Breast epithelium (tissue), 4 donors: ENCODE data around the gene SMIM10L2A. TPM values are rescaled to one million over a fixed set of nuclear protein-coding genes. Genes with fewer than 3 reads are reported as not detected.

ENCODE experiments used
- DNase-seq, 2 donors: peaks; one replicate each; pipeline ENCODE4 v3.0.0-alpha.2; 2019; ENCODE audit warnings: low spot score in 2 of 2
- H3K27ac ChIP-seq, 2 donors: fragments of 200-600 bp; sonication (generic) in 1 of 2; one replicate each; pipeline ENCODE4 v1.5.1; 2016 to 2019; ENCODE audit warnings: mild to moderate bottlenecking in 1 of 2
- H3K27me3 ChIP-seq, 2 donors: fragments of 200-600 bp; sonication (generic) in 1 of 2; one replicate each; pipeline versions ENCODE4 v1.5.1 to v1.6.0; 2017 to 2019; ENCODE audit warnings: control low read depth in 1 of 2, mild to moderate bottlenecking in 1 of 2
- H3K36me3 ChIP-seq: fragments of 200-600 bp; one replicate; pipeline ENCODE4 v1.5.1; 2019
- H3K4me1 ChIP-seq, 2 donors: fragments of 200-600 bp; sonication (generic); one replicate each; pipeline ENCODE4 v1.5.1; 2016 to 2019; ENCODE audit warnings: control low read depth in 1 of 2
- H3K4me3 ChIP-seq, 3 donors: fragments of 200-600 bp; sonication (generic); 1 replicate in 2 of 3; 2 replicates in 1 of 3; pipeline ENCODE4 v1.5.1; 2016 to 2019; ENCODE audit warnings: mild to moderate bottlenecking in 3 of 3, moderate library complexity in 2 of 3
- H3K9me3 ChIP-seq, 2 donors: fragments of 200-600 bp; sonication (generic) in 1 of 2; one replicate each; pipeline ENCODE4 v1.5.1; 2016 to 2019; ENCODE audit warnings: control low read depth in 1 of 2
- POLR2A ChIP-seq: fragments of 450-650 bp; IDR thresholded peaks from one replicate; pipeline ENCODE4 v1.6.1; 2016; ENCODE audit warnings: antibody characterized with exemption, mild to moderate bottlenecking, moderate library complexity
- POLR2AphosphoS5 ChIP-seq, 3 donors: sonication (generic); formaldehyde crosslinking; IDR thresholded peaks; one replicate each; pipeline ENCODE4 v1.6.1; 2017; ENCODE audit warnings: antibody characterized with exemption in 3 of 3
- intact Hi-C: fragments of 100-400 bp; cut with DNase I; formaldehyde crosslinking; loops from one replicate; pipeline ENCODE4 v1.15.1; 2023; ENCODE audit warnings: low total_unique reads
- total RNA-seq, 3 donors: library from RNA; depleted of rRNA; stranded (reverse); fragments of >200 nt; gene quantifications; one replicate each; pipeline ENCODE4 v1.1.0, GENCODE V29; 2016
- TF ChIP-seq, protein P1 (sequence below), 3 donors: fragments of 450-650 bp; IDR thresholded peaks; one replicate each; pipeline ENCODE4 v1.5.1; 2016 to 2017; ENCODE audit warnings: antibody characterized with exemption in 3 of 3, mild to moderate bottlenecking in 3 of 3, moderate library complexity in 3 of 3

The SMIM10L2A gene
- total RNA-seq, 3 donors from 2014 or later: 1.1 to 2.0 (median 1.3) TPM

DNA sequence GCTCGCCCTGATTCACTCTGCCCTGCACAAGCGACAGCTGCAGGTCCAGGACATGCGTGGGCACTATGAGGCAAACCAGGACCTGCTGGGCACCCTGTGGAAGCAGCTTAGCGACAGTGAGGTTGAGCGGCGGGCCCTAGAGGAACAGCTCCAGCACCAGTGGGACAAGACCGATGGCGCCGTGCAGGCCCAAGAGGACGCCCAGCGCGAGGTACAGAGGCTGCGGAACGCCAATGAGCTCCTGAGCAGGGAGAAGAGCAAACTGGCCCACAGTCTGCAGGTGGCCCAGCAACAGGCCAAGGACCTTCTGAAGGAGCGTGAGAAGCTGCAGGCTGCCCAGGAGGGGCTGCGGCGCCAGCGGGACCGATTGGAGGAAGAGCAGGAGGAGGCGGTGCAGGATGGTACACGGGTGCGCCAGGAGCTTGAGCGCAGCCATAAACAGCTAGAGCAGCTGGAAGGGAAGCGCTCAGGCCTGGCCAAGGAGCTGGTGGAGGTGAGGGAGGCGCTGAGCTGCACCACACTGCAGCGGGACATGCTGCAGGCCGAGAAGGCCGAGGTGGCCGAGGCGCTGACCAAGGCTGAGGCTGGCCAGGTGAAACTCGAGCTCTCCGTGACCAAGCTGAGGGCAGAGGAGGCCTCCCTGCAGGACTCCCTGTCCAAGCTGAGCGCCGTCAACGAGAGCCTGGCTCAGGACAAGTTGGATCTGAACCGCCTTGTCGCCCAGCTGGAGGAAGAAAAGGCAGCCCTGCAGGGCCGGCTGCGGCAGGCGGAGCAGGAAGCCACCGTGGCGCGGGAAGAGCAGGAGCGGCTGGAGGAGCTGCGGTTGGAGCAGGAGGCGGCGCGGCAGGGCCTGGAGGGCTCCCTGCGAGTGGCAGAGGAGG, 12.8 kb downstream of the SMIM10L2A start:
- H3K27ac ChIP-seq: no peak overlapping the region
- peaks cover 0 to 8% of the 10 kb centered on the region in 2 donors for H3K9me3 ChIP-seq
- TF ChIP-seq POLR2A: no peak
- TF ChIP-seq POLR2AphosphoS5 (IDR thresholded peaks at IDR 0.05): no peak
- TF ChIP-seq, protein P1, sequence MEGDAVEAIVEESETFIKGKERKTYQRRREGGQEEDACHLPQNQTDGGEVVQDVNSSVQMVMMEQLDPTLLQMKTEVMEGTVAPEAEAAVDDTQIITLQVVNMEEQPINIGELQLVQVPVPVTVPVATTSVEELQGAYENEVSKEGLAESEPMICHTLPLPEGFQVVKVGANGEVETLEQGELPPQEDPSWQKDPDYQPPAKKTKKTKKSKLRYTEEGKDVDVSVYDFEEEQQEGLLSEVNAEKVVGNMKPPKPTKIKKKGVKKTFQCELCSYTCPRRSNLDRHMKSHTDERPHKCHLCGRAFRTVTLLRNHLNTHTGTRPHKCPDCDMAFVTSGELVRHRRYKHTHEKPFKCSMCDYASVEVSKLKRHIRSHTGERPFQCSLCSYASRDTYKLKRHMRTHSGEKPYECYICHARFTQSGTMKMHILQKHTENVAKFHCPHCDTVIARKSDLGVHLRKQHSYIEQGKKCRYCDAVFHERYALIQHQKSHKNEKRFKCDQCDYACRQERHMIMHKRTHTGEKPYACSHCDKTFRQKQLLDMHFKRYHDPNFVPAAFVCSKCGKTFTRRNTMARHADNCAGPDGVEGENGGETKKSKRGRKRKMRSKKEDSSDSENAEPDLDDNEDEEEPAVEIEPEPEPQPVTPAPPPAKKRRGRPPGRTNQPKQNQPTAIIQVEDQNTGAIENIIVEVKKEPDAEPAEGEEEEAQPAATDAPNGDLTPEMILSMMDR (IDR thresholded peaks at IDR 0.05): no peak
- peaks cover 0 to 54% of the 10 kb centered on the region in 2 donors for H3K27me3 ChIP-seq
- intact Hi-C loops: no loop called here
- H3K4me3 ChIP-seq: no peak overlapping the region
- no peak for DNase-seq
- H3K4me1 ChIP-seq: no peaks in the 10 kb centered on the region
- no peaks in the 10 kb centered on the region for H3K36me3 ChIP-seq

DNA sequence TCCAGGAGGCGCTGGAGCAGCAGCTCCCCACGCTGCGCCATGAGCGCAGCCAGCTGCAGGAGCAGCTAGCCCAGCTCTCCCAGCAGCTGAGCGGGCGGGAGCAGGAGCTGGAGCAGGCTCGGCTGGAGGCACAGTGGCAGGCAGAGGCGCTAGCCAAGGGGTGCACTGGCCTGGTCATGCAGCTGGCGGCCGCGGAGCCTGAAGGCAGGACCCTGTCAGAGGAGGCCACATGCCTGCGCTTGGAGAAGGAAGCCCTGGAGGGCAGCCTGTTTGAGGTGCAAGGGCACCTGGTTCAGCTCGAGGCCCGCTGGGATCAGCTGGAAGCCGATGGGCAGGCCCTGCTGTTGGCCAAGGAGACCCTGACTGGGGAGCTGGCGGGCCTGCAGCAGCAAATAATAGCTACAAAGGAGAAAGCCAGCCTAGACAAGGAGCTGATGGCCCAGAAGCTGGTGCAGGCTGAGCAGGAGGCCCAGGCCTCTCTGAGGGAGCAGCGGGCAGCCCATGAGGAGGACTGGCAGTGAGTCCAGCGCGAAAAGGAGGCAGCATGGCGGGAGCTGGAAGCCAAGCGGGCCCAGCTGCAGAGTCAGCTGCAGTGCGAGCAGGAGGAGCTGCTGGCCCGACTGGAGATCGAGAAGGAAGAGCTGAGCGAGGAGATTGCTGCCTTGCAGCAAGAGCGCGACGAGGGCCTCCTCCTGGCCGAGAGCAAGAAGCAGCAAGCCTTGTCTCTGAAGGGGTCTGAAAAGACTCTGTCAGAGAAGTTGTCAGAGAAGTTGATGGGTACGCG, 13.6 kb downstream of the SMIM10L2A start:
- no peak overlapping the region for H3K4me3 ChIP-seq
- TF ChIP-seq, protein P1 (IDR thresholded peaks at IDR 0.05): no peak
- TF ChIP-seq POLR2AphosphoS5 (IDR thresholded peaks at IDR 0.05): no peak
- H3K4me1 ChIP-seq: no peaks in the 10 kb centered on the region
- peaks cover 0 to 54% of the 10 kb centered on the region in 2 donors for H3K27me3 ChIP-seq
- no peaks in the 10 kb centered on the region for H3K36me3 ChIP-seq
- peaks cover 0 to 8% of the 10 kb centered on the region in 2 donors for H3K9me3 ChIP-seq
- H3K27ac ChIP-seq: no peak overlapping the region
- no peak for DNase-seq
- intact Hi-C loops: no loop called here

- H3K36me3 ChIP-seq: no peaks in the 10 kb centered on the region
- H3K4me1 ChIP-seq: no peaks in the 10 kb centered on the region
- intact Hi-C loops: no loop called here
- peaks cover 0 to 54% of the 10 kb centered on the region in 2 donors for H3K27me3 ChIP-seq
- H3K27ac ChIP-seq: no peak overlapping the region
- H3K9me3 ChIP-seq: peaks cover 0 to 8% of the 10 kb centered on the region in 2 donors
- no peak for TF ChIP-seq POLR2AphosphoS5 (IDR thresholded peaks at IDR 0.05)
- no peak for TF ChIP-seq POLR2A
- TF ChIP-seq, protein P1 (IDR thresholded peaks at IDR 0.05): no peak
- no peak overlapping the region for H3K4me3 ChIP-seq
- DNase-seq: no peak
Observed at GRCh38 chrX:135435933-135436332, 14.2 kb downstream of the SMIM10L2A start.

DNA sequence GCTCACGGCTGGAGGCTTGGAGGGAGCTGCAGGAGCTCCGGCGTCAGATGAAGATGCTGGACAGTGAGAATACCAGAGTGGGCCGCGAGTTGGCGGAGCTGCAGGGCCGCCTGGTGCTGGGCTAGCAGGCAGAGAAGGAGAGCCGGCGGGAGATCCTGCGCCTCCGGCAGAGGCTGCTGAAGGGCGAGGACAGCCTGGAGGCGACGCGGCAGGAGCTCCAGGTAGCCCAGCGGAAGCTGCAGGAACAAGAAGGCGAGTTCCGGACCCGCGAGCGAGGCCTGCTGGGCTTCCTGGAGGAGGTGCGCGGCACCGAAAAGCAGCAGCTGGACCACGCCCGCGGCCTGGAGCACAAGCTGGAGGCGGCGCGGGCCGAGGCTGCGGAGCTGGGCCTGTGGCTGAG, 14.7 kb downstream of the SMIM10L2A start:
- no peak for DNase-seq

More for the DNA sequence above, 14.7 kb downstream of the SMIM10L2A start:
- intact Hi-C loops: no loop called here
- Histone ChIP-seq H3K27me3 (peaks cover 0 to 54% of the 10 kb centered on the region in 2 donors), H3K4me1 (no peaks in the 10 kb centered on the region), H3K9me3 (peaks cover 0 to 4% of the 10 kb centered on the region in 2 donors), H3K36me3 (no peaks in the 10 kb centered on the region), H3K4me3 (no peak overlapping the region), H3K27ac (no peak overlapping the region)
- no peak for TF ChIP-seq POLR2AphosphoS5 (IDR thresholded peaks at IDR 0.05)
- TF ChIP-seq POLR2A: no peak
- TF ChIP-seq, protein P1 (IDR thresholded peaks at IDR 0.05): no peak
